HEK293 (cell line): ENCODE data around the gene TSPAN7.
A peak's percentile ranks its signal among the peaks of the same experiment; 100 is the strongest.

Experiments used
- CTCF ChIA-PET: fragments of 350-600 bp; formaldehyde crosslinking; extraction: SDS; loops from one replicate; lab custom pipeline; 2021; ENCODE audit warnings: antibody characterized with exemption; lab: Yijun Ruan, JAX
- POLR2A ChIA-PET: fragments of 300-600 bp; formaldehyde crosslinking; extraction: SDS; loops from one replicate; lab custom pipeline; 2020; ENCODE audit warnings: antibody characterized with exemption, inconsistent platforms; lab: Yijun Ruan, JAX
- H3K27ac ChIP-seq: fragments of 200-500 bp; sonication (Bioruptor generic); 2 replicates; pipeline ENCODE4 v1.5.1; 2014; ENCODE audit warnings: low read depth, low read length, control low read depth, inconsistent platforms; ENCODE audit errors: extremely low read depth
- H3K36me3 ChIP-seq, 2 experiments: fragments of 200-500 bp in 1 of 2; sonication (Bioruptor generic) in 1 of 2; 1 replicate in 1 of 2; 2 replicates in 1 of 2; pipeline ENCODE4 v1.5.1; 2014 to 2017; ENCODE audit warnings: inconsistent platforms in 2 of 2, low read length in 2 of 2; ENCODE audit not compliant: control insufficient read depth in 2 of 2, insufficient read depth in 1 of 2
- H3K4me1 ChIP-seq: fragments of 200-500 bp; sonication (Bioruptor generic); 2 replicates; pipeline ENCODE4 v1.5.1; 2014; ENCODE audit warnings: mild to moderate bottlenecking, low read length, inconsistent platforms; ENCODE audit not compliant: control insufficient read depth, insufficient read depth
- H3K4me3 ChIP-seq: 2 replicates; pipeline ENCODE4 v1.5.1; 2011; ENCODE audit warnings: low read depth, mild to moderate bottlenecking, control low read depth, low read length, moderate library complexity
- H3K9me3 ChIP-seq: fragments of 200-500 bp; sonication (Bioruptor generic); 2 replicates; pipeline ENCODE4 v1.5.1; 2014; ENCODE audit warnings: low read depth, low read length, inconsistent platforms; ENCODE audit not compliant: control insufficient read depth, insufficient read depth
- ATF2 ChIP-seq: fragments of 450-650 bp; formaldehyde crosslinking; IDR thresholded peaks from 2 replicates; pipeline ENCODE4 v1.5.1; 2016; ENCODE audit warnings: missing biosample characterization, missing genetic modification characterization, low read depth
- FEZF1 ChIP-seq: fragments of 450-650 bp; formaldehyde crosslinking; IDR thresholded peaks from 2 replicates; pipeline ENCODE4 v1.5.1; 2016; ENCODE audit warnings: missing biosample characterization, missing genetic modification characterization
- GLI2 ChIP-seq: fragments of 450-650 bp; formaldehyde crosslinking; IDR thresholded peaks from 2 replicates; pipeline ENCODE4; 2017; ENCODE audit warnings: missing biosample characterization, missing genetic modification characterization, low read depth, borderline replicate concordance
- GLIS1 ChIP-seq: fragments of 450-650 bp; formaldehyde crosslinking; IDR thresholded peaks from 2 replicates; pipeline ENCODE4 v1.5.1; 2016; ENCODE audit warnings: missing biosample characterization, missing genetic modification characterization
- IKZF3 ChIP-seq: fragments of 450-650 bp; IDR thresholded peaks from 2 replicates; pipeline ENCODE4 v1.5.0; 2018; ENCODE audit warnings: missing biosample characterization, mild to moderate bottlenecking, missing genetic modification characterization, moderate library complexity
- KLF16 ChIP-seq: fragments of 450-650 bp; formaldehyde crosslinking; IDR thresholded peaks from 2 replicates; pipeline ENCODE4 v1.5.1; 2017; ENCODE audit warnings: missing biosample characterization, missing genetic modification characterization
- KLF8 ChIP-seq: fragments of 450-650 bp; formaldehyde crosslinking; IDR thresholded peaks from 2 replicates; pipeline ENCODE4 v1.5.1; 2016; ENCODE audit warnings: missing biosample characterization, missing genetic modification characterization
- MYNN ChIP-seq: fragments of 450-650 bp; formaldehyde crosslinking; IDR thresholded peaks from 2 replicates; pipeline ENCODE4 v1.5.1; 2016; ENCODE audit warnings: missing biosample characterization, missing genetic modification characterization, borderline replicate concordance
- MZF1 ChIP-seq: fragments of 450-650 bp; formaldehyde crosslinking; IDR thresholded peaks from 2 replicates; pipeline ENCODE4 v1.5.1; 2017; ENCODE audit warnings: missing biosample characterization, missing genetic modification characterization, borderline replicate concordance
- OSR2 ChIP-seq: fragments of 450-650 bp; formaldehyde crosslinking; IDR thresholded peaks from 2 replicates; pipeline ENCODE4 v1.5.1; 2016; ENCODE audit warnings: missing biosample characterization, missing genetic modification characterization
- REST ChIP-seq: fragments of 450-650 bp; formaldehyde crosslinking; IDR thresholded peaks from 2 replicates; pipeline ENCODE4 v1.5.1; 2016; ENCODE audit warnings: missing biosample characterization, missing genetic modification characterization
- SALL2 ChIP-seq: fragments of 450-650 bp; formaldehyde crosslinking; IDR thresholded peaks from 2 replicates; pipeline ENCODE4 v1.5.0; 2017; ENCODE audit warnings: missing biosample characterization, mild to moderate bottlenecking, missing genetic modification characterization, borderline replicate concordance
- TCF7L2 ChIP-seq: IDR thresholded peaks from 2 replicates; pipeline ENCODE4 v1.6.1; 2011; ENCODE audit warnings: low read depth, mild to moderate bottlenecking, inconsistent platforms, low read length, moderate library complexity, borderline replicate concordance
- WT1 ChIP-seq: fragments of 450-650 bp; formaldehyde crosslinking; IDR thresholded peaks from 2 replicates; pipeline ENCODE4 v1.5.1; 2016; ENCODE audit warnings: missing biosample characterization, missing genetic modification characterization
- ZIC2 ChIP-seq: fragments of 450-650 bp; formaldehyde crosslinking; IDR thresholded peaks from 2 replicates; pipeline ENCODE4 v1.5.1; 2016; ENCODE audit warnings: missing biosample characterization, missing genetic modification characterization
- ZNF133 ChIP-seq: fragments of 450-650 bp; formaldehyde crosslinking; IDR thresholded peaks from 2 replicates; pipeline ENCODE4 v1.5.1; 2016; ENCODE audit warnings: missing biosample characterization, missing genetic modification characterization
- ZNF140 ChIP-seq: fragments of 450-650 bp; formaldehyde crosslinking; IDR thresholded peaks from 2 replicates; pipeline ENCODE4 v1.5.1; 2016; ENCODE audit warnings: missing biosample characterization, missing genetic modification characterization
- ZNF266 ChIP-seq: fragments of 450-650 bp; formaldehyde crosslinking; IDR thresholded peaks from 2 replicates; pipeline ENCODE4 v1.5.1; 2016; ENCODE audit warnings: missing biosample characterization, missing genetic modification characterization, low read depth
- ZNF561 ChIP-seq: fragments of 450-650 bp; IDR thresholded peaks from 2 replicates; pipeline ENCODE4 v1.5.1; 2018; ENCODE audit warnings: missing biosample characterization, missing genetic modification characterization, borderline replicate concordance
- ZNF621 ChIP-seq: fragments of 450-650 bp; formaldehyde crosslinking; IDR thresholded peaks from 2 replicates; pipeline ENCODE4 v1.5.1; 2017; ENCODE audit warnings: missing biosample characterization, missing genetic modification characterization
- ZNF629 ChIP-seq: fragments of 450-650 bp; formaldehyde crosslinking; IDR thresholded peaks from 2 replicates; pipeline ENCODE4 v1.5.1; 2017; ENCODE audit warnings: missing biosample characterization, missing genetic modification characterization
- ZNF776 ChIP-seq: fragments of 450-650 bp; formaldehyde crosslinking; IDR thresholded peaks from 2 replicates; pipeline ENCODE4 v1.5.0; 2017; ENCODE audit warnings: missing biosample characterization, missing genetic modification characterization, borderline replicate concordance
- ZNF792 ChIP-seq: fragments of 450-650 bp; formaldehyde crosslinking; IDR thresholded peaks from 2 replicates; pipeline ENCODE4 v1.5.1; 2016; ENCODE audit warnings: missing biosample characterization, missing genetic modification characterization
- ZSCAN5A ChIP-seq: fragments of 450-650 bp; formaldehyde crosslinking; IDR thresholded peaks from 2 replicates; pipeline ENCODE4 v1.5.1; 2016; ENCODE audit warnings: missing biosample characterization, missing genetic modification characterization
- TF ChIP-seq, protein P1 (sequence below): fragments of 450-650 bp; formaldehyde crosslinking; IDR thresholded peaks from 2 replicates; pipeline ENCODE4 v1.5.1; 2016; ENCODE audit warnings: missing biosample characterization, missing genetic modification characterization
- TF ChIP-seq, protein P2 (sequence below): fragments of 450-650 bp; formaldehyde crosslinking; IDR thresholded peaks from 2 replicates; pipeline ENCODE4 v1.5.1; 2016; ENCODE audit warnings: missing biosample characterization, missing genetic modification characterization

Gene TSPAN7

GRCh38 chrX:38636949-38637819 is 75.8 kb downstream of the TSPAN7 start:
- no peaks in the 10 kb centered on the region for H3K9me3 ChIP-seq
- CTCF ChIA-PET, result interaction anchor here (2.6 kb wide), 1 partner anchor 9 kb away, joined by 14 read pairs; no protein-coding TSS in a partner anchor
- TF ChIP-seq ZNF133 (tag by site-specific recombination), result no peak
- no peak for TF ChIP-seq REST (tag by site-specific recombination)
- no peak for TF ChIP-seq WT1 (tag by site-specific recombination)
- peak; percentile 31; the same call in 1 of the 2 replicates for TF ChIP-seq GLIS1 (tag by site-specific recombination)
- TF ChIP-seq ZNF621 (tag by site-specific recombination), result no peak
- TF ChIP-seq ZNF792 (tag by site-specific recombination), result no peak
- no peak for TF ChIP-seq KLF8
- TF ChIP-seq ZIC2 (tag by site-specific recombination), result peak; percentile 96
- no peak for TF ChIP-seq ZNF266 (tag by site-specific recombination)
- TF ChIP-seq GLI2, result no peak
- TF ChIP-seq ZSCAN5A (tag by site-specific recombination), result no peak
- no peak for TF ChIP-seq SALL2
- TF ChIP-seq, protein P1, sequence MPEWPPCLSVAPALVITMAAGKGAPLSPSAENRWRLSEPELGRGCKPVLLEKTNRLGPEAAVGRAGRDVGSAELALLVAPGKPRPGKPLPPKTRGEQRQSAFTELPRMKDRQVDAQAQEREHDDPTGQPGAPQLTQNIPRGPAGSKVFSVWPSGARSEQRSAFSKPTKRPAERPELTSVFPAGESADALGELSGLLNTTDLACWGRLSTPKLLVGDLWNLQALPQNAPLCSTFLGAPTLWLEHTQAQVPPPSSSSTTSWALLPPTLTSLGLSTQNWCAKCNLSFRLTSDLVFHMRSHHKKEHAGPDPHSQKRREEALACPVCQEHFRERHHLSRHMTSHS (tag by site-specific recombination), result no peak
- TF ChIP-seq, protein P2, sequence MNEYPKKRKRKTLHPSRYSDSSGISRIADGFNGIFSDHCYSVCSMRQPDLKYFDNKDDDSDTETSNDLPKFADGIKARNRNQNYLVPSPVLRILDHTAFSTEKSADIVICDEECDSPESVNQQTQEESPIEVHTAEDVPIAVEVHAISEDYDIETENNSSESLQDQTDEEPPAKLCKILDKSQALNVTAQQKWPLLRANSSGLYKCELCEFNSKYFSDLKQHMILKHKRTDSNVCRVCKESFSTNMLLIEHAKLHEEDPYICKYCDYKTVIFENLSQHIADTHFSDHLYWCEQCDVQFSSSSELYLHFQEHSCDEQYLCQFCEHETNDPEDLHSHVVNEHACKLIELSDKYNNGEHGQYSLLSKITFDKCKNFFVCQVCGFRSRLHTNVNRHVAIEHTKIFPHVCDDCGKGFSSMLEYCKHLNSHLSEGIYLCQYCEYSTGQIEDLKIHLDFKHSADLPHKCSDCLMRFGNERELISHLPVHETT, result no peak
- TF ChIP-seq ZNF776, result no peak
- no peak for TF ChIP-seq ZNF140 (tag by site-specific recombination)
- TF ChIP-seq, all 188 proteins: peak for 2
- H3K27ac ChIP-seq, result no peak overlapping the region
- POLR2A ChIA-PET, result interaction anchor here (0.7 kb wide), 1 partner anchor 151 kb away, joined by 3 read pairs; no protein-coding TSS in a partner anchor
- H3K36me3 ChIP-seq, result no peaks in the 10 kb centered on the region
- H3K4me3 ChIP-seq, result no peak overlapping the region
- peaks cover 14% of the 10 kb centered on the region for H3K4me1 ChIP-seq

- H3K4me3 ChIP-seq, result no peak overlapping the region
- H3K9me3 ChIP-seq, result no peaks in the 10 kb centered on the region
- CTCF ChIA-PET, result interaction anchor here (2.6 kb wide), 1 partner anchor 11 kb away, joined by 14 read pairs; no protein-coding TSS in a partner anchor
- peaks cover 14% of the 10 kb centered on the region for H3K4me1 ChIP-seq
- POLR2A ChIA-PET, result no interaction called here
- peak overlapping the region; percentile 35; the same call in 1 of the 2 replicates for H3K27ac ChIP-seq
- H3K36me3 ChIP-seq, result no peaks in the 10 kb centered on the region
- TF ChIP-seq KLF16 (tag by site-specific recombination) (no peak), GLI2 (peak; percentile 75; the same call in 1 of the 2 replicates), ATF2 (tag by site-specific recombination) (no peak), FEZF1 (tag by site-specific recombination) (peak; percentile 80), ZNF561 (tag by site-specific recombination) (peak; percentile 77), TCF7L2 (peak; percentile 99), ZNF629 (peak; percentile 52; the same call in 1 of the 2 replicates), MZF1 (tag by site-specific recombination) (peak; percentile 72; the same call in 1 of the 2 replicates), OSR2 (tag by site-specific recombination) (peak; percentile 63; the same call in 1 of the 2 replicates), MYNN (no peak), IKZF3 (tag by site-specific recombination) (0 out of 2 replicates have a peak, but pooled peaks have one; percentile 13)
Measured at GRCh38 chrX:38638952-38639529, 77.7 kb downstream of the TSPAN7 start.
